Activated T-cell treated with anti-CD3 and anti-CD28 coated beads, Interleukin-2, amount 50 U/mL, for 72 hours (primary cell): Measurements from ENCODE around the gene LGALS4. TPM values are rescaled to one million over a fixed set of nuclear protein-coding genes. Genes with fewer than 3 reads are reported as not detected.
"Not testable (repeated sequence)": the region's sequence is repeated elsewhere in the genome, so short reads cannot be mapped to it uniquely, and the experiment has no call there.

ENCODE experiments used
- ATAC-seq, 2 donors: fragments of 150-1000 bp; cut with Tn5 transposase; replicated peaks in 1 of 2; 2 replicates each; pipeline ENCODE4 v1.10.0; 2021; ENCODE audit warnings: moderate library complexity in 2 of 2, mild to moderate bottlenecking in 1 of 2
- DNase-seq, 2 donors: peaks; one replicate each; pipeline ENCODE4 v3.0.0; 2021 to 2022; ENCODE audit warnings: mixed read lengths in 1 of 2
- H3K27ac Mint-ChIP-seq: one replicate; pipeline ENCODE4 v1.8.0; 2022; ENCODE audit warnings: mild to moderate bottlenecking, moderate library complexity, mixed read lengths
- H3K27me3 Mint-ChIP-seq: one replicate; pipeline ENCODE4 v1.8.0; 2022; ENCODE audit warnings: low read depth, mixed read lengths
- H3K36me3 Mint-ChIP-seq, 2 donors: one replicate each; pipeline ENCODE4 v1.8.0; 2022; ENCODE audit warnings: mixed read lengths in 2 of 2, mild to moderate bottlenecking in 1 of 2; ENCODE audit not compliant: insufficient read depth in 2 of 2
- H3K4me1 Mint-ChIP-seq: one replicate; pipeline ENCODE4 v1.8.0; 2022; ENCODE audit warnings: low read depth, mixed read lengths
- H3K4me3 Mint-ChIP-seq, 2 donors: one replicate each; pipeline ENCODE4 v1.8.0; 2022; ENCODE audit warnings: mild to moderate bottlenecking in 2 of 2, mixed read lengths in 2 of 2, moderate library complexity in 2 of 2
- H3K9me3 Mint-ChIP-seq, 2 donors: one replicate each; pipeline ENCODE4 v1.8.0; 2022; ENCODE audit warnings: mixed read lengths in 2 of 2
- total RNA-seq, 2 donors: library from RNA; stranded (reverse); gene quantifications; one replicate each; pipeline ENCODE4 v1.2.3, GENCODE V29; 2022

The LGALS4 gene
- total RNA-seq, 2 donors from 2014 or later: 2.3 to 4.1 TPM

DNA sequence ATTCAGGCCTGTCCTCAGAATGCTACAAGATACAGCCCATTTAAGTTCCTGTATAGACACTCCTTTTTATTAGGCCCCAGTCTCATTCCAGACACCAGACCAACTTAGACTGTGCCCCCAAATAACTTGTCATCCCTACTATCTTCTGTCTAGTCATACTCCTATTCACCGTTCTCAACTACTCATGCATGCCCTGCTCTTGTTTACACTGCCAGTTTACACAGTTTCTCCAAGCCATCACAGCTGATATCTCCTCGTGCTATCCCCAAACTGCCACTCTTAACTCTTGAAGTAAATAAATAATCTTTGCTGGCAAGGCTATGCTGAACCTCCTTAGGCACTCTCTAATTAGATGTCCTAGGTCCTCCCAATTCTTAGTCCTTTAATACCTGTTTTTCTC lies 58.5 kb downstream of the LGALS4 start:
- H3K4me3 Mint-ChIP-seq, H3K36me3 Mint-ChIP-seq, ATAC-seq, H3K27me3 Mint-ChIP-seq, H3K9me3 Mint-ChIP-seq, DNase-seq, H3K4me1 Mint-ChIP-seq, H3K27ac Mint-ChIP-seq: not testable (repeated sequence)

DNA sequence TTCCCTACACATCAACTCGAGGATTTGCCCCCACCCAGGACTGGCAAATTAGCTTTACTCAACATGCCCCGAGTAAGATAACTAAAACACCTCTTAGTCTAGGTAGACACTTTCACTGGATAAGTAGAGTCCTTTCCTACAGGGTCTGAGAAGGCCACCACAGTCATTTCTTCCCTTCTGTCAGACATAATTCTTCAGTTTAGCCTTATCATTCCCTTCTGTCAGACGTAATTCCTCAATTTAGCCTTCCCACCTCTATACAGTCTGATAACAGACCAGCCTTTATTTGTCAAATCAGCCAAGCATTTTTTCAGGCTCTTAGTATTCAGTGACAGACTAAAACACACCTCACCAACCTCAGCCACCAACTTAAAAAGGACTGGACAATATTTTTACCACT lies 59.0 kb downstream of the LGALS4 start:
- not testable (repeated sequence) for DNase-seq, H3K36me3 Mint-ChIP-seq, H3K4me1 Mint-ChIP-seq, ATAC-seq, H3K4me3 Mint-ChIP-seq, H3K9me3 Mint-ChIP-seq, H3K27ac Mint-ChIP-seq, H3K27me3 Mint-ChIP-seq

Other genes starting within 250 kb of the LGALS4 start
- 100 to 1,000 TPM; 261 to 262 TPM for gene MAP4K1, start 195.0 kb downstream of the LGALS4 start, total RNA-seq
- 100 to 1,000 TPM; 219 to 237 TPM for gene EIF3K, start 193.8 kb downstream of the LGALS4 start, total RNA-seq
- gene ACTN4, start 165.3 kb downstream of the LGALS4 start, total RNA-seq: 100 to 1,000 TPM; 200 to 227 TPM
- gene CAPN12, start 68.5 kb downstream of the LGALS4 start, total RNA-seq: 10 to 100 TPM in 1 of 2 donors, 1 to 10 TPM in 1; 8.3 to 15.2 TPM
- not detected for gene LGALS7, start 39.4 kb downstream of the LGALS4 start, total RNA-seq
- not detected for gene LGALS7B, start 23.7 kb downstream of the LGALS4 start, total RNA-seq
- gene ECH1, start 18.8 kb upstream of the LGALS4 start, total RNA-seq: 100 to 1,000 TPM; 183 to 210 TPM
- 100 to 1,000 TPM; 427 to 457 TPM for gene HNRNPL, start 37.0 kb upstream of the LGALS4 start, total RNA-seq
- gene RINL, start 65.3 kb upstream of the LGALS4 start, total RNA-seq: 100 to 1,000 TPM; 122 to 151 TPM
- 10 to 100 TPM; 38.2 to 40.7 TPM for gene SIRT2, start 86.7 kb upstream of the LGALS4 start, total RNA-seq
- gene NFKBIB, start 87.0 kb upstream of the LGALS4 start, total RNA-seq: 10 to 100 TPM; 86.5 to 89.1 TPM
- gene CCER2, start 99.2 kb upstream of the LGALS4 start, total RNA-seq: under 1 TPM; 0.69 to 0.70 TPM
- 10 to 100 TPM; 21.1 to 30.1 TPM for gene SARS2, start 117.8 kb upstream of the LGALS4 start, total RNA-seq
- gene MRPS12, start 118.0 kb upstream of the LGALS4 start, total RNA-seq: 10 to 100 TPM; 54.8 to 57.9 TPM
- gene FBXO17, start 162.8 kb upstream of the LGALS4 start, total RNA-seq: not detected
- 1 to 10 TPM in 1 of 2 donors, under 1 TPM in 1; 0.86 to 3.7 TPM for gene FBXO27, start 219.6 kb upstream of the LGALS4 start, total RNA-seq